ENCODE data around the gene GRPEL2. TPM values are rescaled to one million over a fixed set of nuclear protein-coding genes. Genes with fewer than 3 reads are reported as not detected.

Gene GRPEL2
- total RNA-seq, 1 experiment from 2014 or later, result 47.3 TPM

DNA sequence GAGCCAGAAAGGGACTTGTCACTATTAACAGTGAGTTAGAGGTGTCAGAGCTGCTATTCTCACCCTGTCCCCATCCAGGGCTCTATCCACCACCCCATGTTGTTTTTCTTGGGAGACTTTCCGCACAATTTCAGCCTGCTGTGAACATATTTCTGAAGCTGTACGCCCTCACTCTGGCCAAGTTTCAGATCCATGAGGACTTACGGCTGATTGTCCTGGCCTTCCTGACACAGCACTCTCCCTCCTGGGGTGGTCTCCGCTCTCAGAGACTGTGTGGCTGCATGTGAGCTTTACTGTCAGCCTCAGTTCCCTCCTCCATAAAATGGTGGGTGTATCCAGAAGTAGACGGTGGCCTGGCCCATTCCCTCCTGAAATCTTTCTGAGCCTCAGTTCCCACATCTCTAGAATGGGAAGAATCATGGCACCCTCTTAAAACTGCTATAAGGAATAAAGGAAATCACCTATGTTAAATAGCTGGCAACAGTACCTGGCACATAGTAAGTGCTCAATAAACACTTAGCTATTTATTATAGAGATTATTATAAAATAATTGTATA lies 34.6 kb downstream of the GRPEL2 start:
- no peak overlapping the region for H3K4me2 ChIP-seq (ENCODE audit: insufficient read depth, insufficient read length, low read length)
- no peak overlapping the region for H2AK5ac ChIP-seq (ENCODE audit: insufficient read length, low read length)
- H3K23ac ChIP-seq (ENCODE audit: insufficient read length, low read depth, low read length), result no peak overlapping the region
- no peak overlapping the region for H2AFZ ChIP-seq (ENCODE audit: low read length)
- no CpG with 5 or more reads among the region's 5 CpGs for WGBS (ENCODE audit: extremely low coverage, insufficient read length, low lambda C conversion rate)
- H3K4me1 ChIP-seq (ENCODE audit: insufficient read depth, low read length), result no peaks in the 10 kb centered on the region
- H3K9ac ChIP-seq (ENCODE audit: extremely low read depth, insufficient read length, low read length), result no peak overlapping the region
- H3K27me3 Mint-ChIP-seq (ENCODE audit: low read depth), result no peaks in the 10 kb centered on the region
- no peak overlapping the region for H2BK20ac ChIP-seq (ENCODE audit: low read depth, low read length, poor library complexity, severe bottlenecking)
- H4K8ac ChIP-seq (replicated peaks; ENCODE audit: insufficient read length, low read depth, low read length), result no peak overlapping the region
- DNase-seq, result no peak
- no peak overlapping the region for H3K4ac ChIP-seq (ENCODE audit: low read depth, low read length)
- H3K27ac Mint-ChIP-seq, result no peak overlapping the region
- H3K56ac ChIP-seq (ENCODE audit: insufficient read length, low read depth, low read length), result no peak overlapping the region
- no peak overlapping the region for H3K27ac ChIP-seq (ENCODE audit: insufficient read length, low read depth, low read length)
- H3K79me2 ChIP-seq (ENCODE audit: insufficient read depth, low read length), result no peaks in the 10 kb centered on the region
- H2BK5ac ChIP-seq (ENCODE audit: insufficient read length, low read length), result no peak overlapping the region
- no peaks in the 10 kb centered on the region; a peak in 1 of 5 replicates for H3K9me3 Mint-ChIP-seq
- no peak overlapping the region for H2BK15ac ChIP-seq (ENCODE audit: low read depth, low read length)
- H2BK120ac ChIP-seq (ENCODE audit: low read depth, low read length, poor library complexity, severe bottlenecking), result no peak overlapping the region
- peaks cover 17 to 21% of the 10 kb centered on the region in 2 experiments for H3K4me1 Mint-ChIP-seq
- no peak overlapping the region for H4K5ac ChIP-seq (ENCODE audit: insufficient read length, low read depth, low read length)
- H3K36me3 Mint-ChIP-seq (ENCODE audit: insufficient read depth in 1 of 3, low read depth in 3 of 3), result no peaks in the 10 kb centered on the region
- no peak overlapping the region for H3K18ac ChIP-seq (ENCODE audit: insufficient read length, low read depth, low read length)
- TF ChIP-seq, protein P1, sequence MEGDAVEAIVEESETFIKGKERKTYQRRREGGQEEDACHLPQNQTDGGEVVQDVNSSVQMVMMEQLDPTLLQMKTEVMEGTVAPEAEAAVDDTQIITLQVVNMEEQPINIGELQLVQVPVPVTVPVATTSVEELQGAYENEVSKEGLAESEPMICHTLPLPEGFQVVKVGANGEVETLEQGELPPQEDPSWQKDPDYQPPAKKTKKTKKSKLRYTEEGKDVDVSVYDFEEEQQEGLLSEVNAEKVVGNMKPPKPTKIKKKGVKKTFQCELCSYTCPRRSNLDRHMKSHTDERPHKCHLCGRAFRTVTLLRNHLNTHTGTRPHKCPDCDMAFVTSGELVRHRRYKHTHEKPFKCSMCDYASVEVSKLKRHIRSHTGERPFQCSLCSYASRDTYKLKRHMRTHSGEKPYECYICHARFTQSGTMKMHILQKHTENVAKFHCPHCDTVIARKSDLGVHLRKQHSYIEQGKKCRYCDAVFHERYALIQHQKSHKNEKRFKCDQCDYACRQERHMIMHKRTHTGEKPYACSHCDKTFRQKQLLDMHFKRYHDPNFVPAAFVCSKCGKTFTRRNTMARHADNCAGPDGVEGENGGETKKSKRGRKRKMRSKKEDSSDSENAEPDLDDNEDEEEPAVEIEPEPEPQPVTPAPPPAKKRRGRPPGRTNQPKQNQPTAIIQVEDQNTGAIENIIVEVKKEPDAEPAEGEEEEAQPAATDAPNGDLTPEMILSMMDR (conservative IDR thresholded peaks at IDR 0.05), result no peak
- no peaks in the 10 kb centered on the region; the same call in 1 of the 2 replicates for H3K27me3 ChIP-seq (ENCODE audit: insufficient read depth, low read length)
- H4K20me1 ChIP-seq (ENCODE audit: control insufficient read depth, insufficient read depth, insufficient read length), result no peaks in the 10 kb centered on the region
- no peak overlapping the region for H3K4me3 Mint-ChIP-seq
- no peak overlapping the region for H3T11ph ChIP-seq (ENCODE audit: low read length)
- H3K79me1 ChIP-seq (ENCODE audit: insufficient read depth, low read depth, low read length, poor library complexity, severe bottlenecking), result no peaks in the 10 kb centered on the region
- H3K14ac ChIP-seq (ENCODE audit: insufficient read depth, low read length), result no peak overlapping the region
- H4K91ac ChIP-seq (ENCODE audit: insufficient read length, low read depth, low read length), result no peak overlapping the region
- no peak overlapping the region for H2BK12ac ChIP-seq (ENCODE audit: insufficient read length, low read depth, low read length)
- no peaks in the 10 kb centered on the region for H3K9me3 ChIP-seq (ENCODE audit: control insufficient read depth, low read depth, low read length)
- no peaks in the 10 kb centered on the region for H3K23me2 ChIP-seq (ENCODE audit: insufficient read length, low read depth, low read length, poor library complexity, severe bottlenecking)

Data from H9 (cell line).